Neural crest cell (in vitro differentiated cells): ENCODE data around the gene HEBP1. TPM values are rescaled to one million over a fixed set of nuclear protein-coding genes. Genes with fewer than 3 reads are reported as not detected.

ENCODE experiments used
- DNase-seq: peaks from one replicate; pipeline ENCODE4 v3.0.0; 2021; ENCODE audit warnings: low read depth, mixed read lengths, low spot score
- H3K27ac Mint-ChIP-seq: one replicate; pipeline ENCODE4 v1.8.0; 2021; ENCODE audit warnings: mild to moderate bottlenecking, mixed read lengths; ENCODE audit not compliant: unreplicated experiment
- H3K27me3 Mint-ChIP-seq: 2 replicates; pipeline ENCODE4 v1.8.0; 2021; ENCODE audit warnings: low read depth, mild to moderate bottlenecking, mixed read lengths
- H3K36me3 Mint-ChIP-seq: 2 replicates; pipeline ENCODE4 v1.8.0; 2021; ENCODE audit warnings: low read depth, mild to moderate bottlenecking, mixed read lengths
- H3K4me1 Mint-ChIP-seq: 2 replicates; pipeline ENCODE4 v1.8.0; 2021; ENCODE audit warnings: mixed read lengths
- H3K4me3 Mint-ChIP-seq: one replicate; pipeline ENCODE4 v1.8.0; 2021; ENCODE audit warnings: mild to moderate bottlenecking, mixed read lengths
- H3K9me3 Mint-ChIP-seq: 2 replicates; pipeline ENCODE4 v1.8.0; 2021; ENCODE audit warnings: mixed read lengths
- total RNA-seq: library from RNA; stranded (reverse); gene quantifications from 2 replicates; pipeline ENCODE4 v1.2.1, GENCODE V29; 2021
- TF ChIP-seq, protein P1 (sequence below): fragments of 200-600 bp; sonication (generic); conservative IDR thresholded peaks from 2 replicates; pipeline ENCODE4 v1.5.0; 2021; ENCODE audit warnings: antibody characterized with exemption, mild to moderate bottlenecking

The HEBP1 gene
- total RNA-seq, 1 donor from 2014 or later: 23.6 TPM

DNA sequence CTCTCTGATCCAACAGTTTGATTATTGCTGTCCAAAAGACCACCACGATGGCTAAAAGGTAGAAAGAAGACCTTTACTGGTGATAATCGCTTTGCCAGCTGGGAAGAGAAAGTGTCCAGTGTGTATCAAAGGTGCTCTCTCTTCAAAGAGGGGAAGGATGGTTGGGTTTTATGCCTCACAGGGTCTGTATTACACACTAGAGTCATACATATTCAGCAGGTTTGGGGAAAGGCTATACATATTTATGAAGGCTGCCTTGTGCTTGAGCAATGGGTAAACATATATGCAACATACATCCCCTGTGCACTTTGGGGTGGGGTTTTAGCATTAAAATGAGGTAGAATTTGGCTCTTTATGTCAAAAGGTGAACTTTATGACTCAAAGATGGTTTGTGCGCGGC lies 66.3 kb downstream of the HEBP1 start:
- DNase-seq: no peak
- Mint-ChIP-seq H3K9me3 (no peaks in the 10 kb centered on the region), H3K36me3 (peaks cover 2% of the 10 kb centered on the region), H3K27ac (no peak overlapping the region), H3K4me1 (peaks cover 18% of the 10 kb centered on the region), H3K27me3 (no peaks in the 10 kb centered on the region), H3K4me3 (no peak overlapping the region)
- TF ChIP-seq, protein P1, sequence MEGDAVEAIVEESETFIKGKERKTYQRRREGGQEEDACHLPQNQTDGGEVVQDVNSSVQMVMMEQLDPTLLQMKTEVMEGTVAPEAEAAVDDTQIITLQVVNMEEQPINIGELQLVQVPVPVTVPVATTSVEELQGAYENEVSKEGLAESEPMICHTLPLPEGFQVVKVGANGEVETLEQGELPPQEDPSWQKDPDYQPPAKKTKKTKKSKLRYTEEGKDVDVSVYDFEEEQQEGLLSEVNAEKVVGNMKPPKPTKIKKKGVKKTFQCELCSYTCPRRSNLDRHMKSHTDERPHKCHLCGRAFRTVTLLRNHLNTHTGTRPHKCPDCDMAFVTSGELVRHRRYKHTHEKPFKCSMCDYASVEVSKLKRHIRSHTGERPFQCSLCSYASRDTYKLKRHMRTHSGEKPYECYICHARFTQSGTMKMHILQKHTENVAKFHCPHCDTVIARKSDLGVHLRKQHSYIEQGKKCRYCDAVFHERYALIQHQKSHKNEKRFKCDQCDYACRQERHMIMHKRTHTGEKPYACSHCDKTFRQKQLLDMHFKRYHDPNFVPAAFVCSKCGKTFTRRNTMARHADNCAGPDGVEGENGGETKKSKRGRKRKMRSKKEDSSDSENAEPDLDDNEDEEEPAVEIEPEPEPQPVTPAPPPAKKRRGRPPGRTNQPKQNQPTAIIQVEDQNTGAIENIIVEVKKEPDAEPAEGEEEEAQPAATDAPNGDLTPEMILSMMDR: no peak

GRCh38 chr12:12930633-12931219 lies 69.3 kb downstream of the HEBP1 start:
- peaks cover 2% of the 10 kb centered on the region for H3K36me3 Mint-ChIP-seq
- TF ChIP-seq, protein P1: no peak
- no peak overlapping the region for H3K4me3 Mint-ChIP-seq
- H3K27me3 Mint-ChIP-seq: no peaks in the 10 kb centered on the region
- H3K27ac Mint-ChIP-seq: no peak overlapping the region
- H3K9me3 Mint-ChIP-seq: no peaks in the 10 kb centered on the region
- peaks cover 22% of the 10 kb centered on the region for H3K4me1 Mint-ChIP-seq
- DNase-seq: no peak

GRCh38 chr12:12929696-12930095 lies 70.4 kb downstream of the HEBP1 start:
- Mint-ChIP-seq H3K9me3 (no peaks in the 10 kb centered on the region), H3K36me3 (peaks cover 2% of the 10 kb centered on the region), H3K27me3 (no peaks in the 10 kb centered on the region), H3K27ac (no peak overlapping the region), H3K4me3 (peak overlapping the region; percentile 14), H3K4me1 (peaks cover 27% of the 10 kb centered on the region)
- DNase-seq: no peak
- TF ChIP-seq, protein P1: no peak

DNA sequence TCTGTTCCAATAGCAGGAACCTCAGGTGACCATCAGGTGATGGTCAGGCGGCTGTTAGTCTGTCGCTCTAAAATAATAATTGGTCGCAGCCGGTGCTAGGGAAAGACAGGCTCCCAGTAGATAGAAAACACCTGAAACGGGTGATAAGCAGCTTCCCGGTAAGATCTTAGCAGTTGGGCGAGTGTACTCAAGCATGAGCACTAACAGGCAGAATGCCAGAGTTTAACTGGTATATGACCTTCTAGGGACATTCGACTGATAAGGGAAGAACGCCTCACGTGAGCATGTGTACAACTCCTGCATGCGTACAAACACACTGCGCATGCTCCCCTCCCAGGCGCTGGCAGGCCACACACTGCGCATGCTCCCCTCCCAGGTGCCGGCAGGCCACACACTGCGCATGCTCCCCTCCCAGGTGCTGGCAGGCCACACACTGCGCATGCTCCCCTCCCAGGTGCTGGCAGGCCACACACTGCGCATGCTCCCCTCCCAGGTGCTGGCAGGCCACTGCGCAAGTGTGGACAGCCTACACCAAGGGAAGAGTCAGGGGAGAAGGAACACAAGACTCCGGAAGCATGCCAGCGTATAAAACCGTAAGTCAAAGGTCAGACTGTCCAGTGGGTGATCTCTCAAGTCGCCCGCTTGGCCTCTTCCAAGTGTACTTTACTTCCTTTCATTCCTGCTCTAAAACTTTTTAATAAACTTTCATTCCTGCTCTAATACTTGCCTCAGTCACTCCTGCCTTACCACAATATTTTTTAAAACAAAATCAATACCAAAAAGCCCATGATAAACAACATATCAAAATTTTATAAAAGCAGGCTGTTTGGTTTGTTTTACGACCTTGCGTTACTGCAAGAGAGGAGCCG lies 72.6 kb downstream of the HEBP1 start:
- Mint-ChIP-seq H3K9me3 (no peaks in the 10 kb centered on the region), H3K27me3 (no peaks in the 10 kb centered on the region), H3K27ac (peak overlapping the region; percentile 83), H3K36me3 (peaks cover 2% of the 10 kb centered on the region), H3K4me3 (peak overlapping the region; percentile 81), H3K4me1 (peaks cover 22% of the 10 kb centered on the region)
- peak; percentile 66 for DNase-seq
- TF ChIP-seq, protein P1: no peak

GRCh38 chr12:12926571-12927071 lies 73.4 kb downstream of the HEBP1 start:
- Mint-ChIP-seq H3K27ac (no peak overlapping the region), H3K36me3 (peaks cover 2% of the 10 kb centered on the region), H3K4me1 (peaks cover 22% of the 10 kb centered on the region), H3K4me3 (no peak overlapping the region), H3K9me3 (no peaks in the 10 kb centered on the region), H3K27me3 (no peaks in the 10 kb centered on the region)
- TF ChIP-seq, protein P1: no peak
- no peak for DNase-seq
